ENCODE data around the gene OPTN.

DNA sequence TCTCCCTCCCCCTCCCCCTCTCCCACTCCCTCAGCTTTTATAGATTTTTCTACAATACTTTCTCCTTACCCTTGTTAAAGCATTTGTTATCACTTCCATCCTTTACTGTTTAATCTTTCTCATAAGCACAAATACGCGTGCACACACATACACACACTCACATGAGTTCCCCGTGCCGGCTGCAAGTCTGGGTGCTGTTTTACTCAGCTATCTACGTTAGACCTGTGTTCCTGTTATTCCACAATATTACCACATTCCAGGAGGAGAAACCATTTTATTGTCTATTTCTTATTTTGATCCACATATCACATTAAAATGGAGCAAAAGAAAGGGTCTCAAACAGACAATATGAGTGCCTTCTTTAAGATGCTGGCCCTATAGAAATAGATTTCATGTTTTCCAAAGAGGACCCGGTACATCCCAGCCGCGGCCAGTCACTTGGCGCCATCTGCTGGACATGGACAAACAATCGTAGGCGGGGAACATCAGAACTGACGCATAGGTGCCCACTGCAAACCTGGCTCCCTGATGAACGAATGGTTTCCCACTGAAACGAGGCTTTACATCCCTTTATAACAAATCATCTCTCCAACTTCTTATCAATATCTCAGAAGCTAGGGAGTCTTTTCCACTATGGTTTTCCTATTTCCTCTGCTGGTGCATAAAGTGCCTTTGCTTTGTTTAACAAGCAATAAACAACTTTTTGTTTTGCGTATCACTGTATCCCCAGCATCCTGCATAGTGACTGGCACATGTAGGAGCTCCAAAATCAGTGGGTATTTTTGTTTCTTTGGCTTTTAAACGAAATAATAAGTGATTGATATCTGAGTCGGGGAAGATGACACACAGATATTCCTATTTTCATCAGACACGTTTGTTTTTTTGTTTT lies 25.2 kb upstream of the OPTN start:
- TF ChIP-seq EP300 (IDR thresholded peaks at IDR 0.05) = no peak
- TF ChIP-seq, protein P1, sequence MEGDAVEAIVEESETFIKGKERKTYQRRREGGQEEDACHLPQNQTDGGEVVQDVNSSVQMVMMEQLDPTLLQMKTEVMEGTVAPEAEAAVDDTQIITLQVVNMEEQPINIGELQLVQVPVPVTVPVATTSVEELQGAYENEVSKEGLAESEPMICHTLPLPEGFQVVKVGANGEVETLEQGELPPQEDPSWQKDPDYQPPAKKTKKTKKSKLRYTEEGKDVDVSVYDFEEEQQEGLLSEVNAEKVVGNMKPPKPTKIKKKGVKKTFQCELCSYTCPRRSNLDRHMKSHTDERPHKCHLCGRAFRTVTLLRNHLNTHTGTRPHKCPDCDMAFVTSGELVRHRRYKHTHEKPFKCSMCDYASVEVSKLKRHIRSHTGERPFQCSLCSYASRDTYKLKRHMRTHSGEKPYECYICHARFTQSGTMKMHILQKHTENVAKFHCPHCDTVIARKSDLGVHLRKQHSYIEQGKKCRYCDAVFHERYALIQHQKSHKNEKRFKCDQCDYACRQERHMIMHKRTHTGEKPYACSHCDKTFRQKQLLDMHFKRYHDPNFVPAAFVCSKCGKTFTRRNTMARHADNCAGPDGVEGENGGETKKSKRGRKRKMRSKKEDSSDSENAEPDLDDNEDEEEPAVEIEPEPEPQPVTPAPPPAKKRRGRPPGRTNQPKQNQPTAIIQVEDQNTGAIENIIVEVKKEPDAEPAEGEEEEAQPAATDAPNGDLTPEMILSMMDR (IDR thresholded peaks at IDR 0.05) = peak; percentile 62 to 85 (median 79)
- no peak for TF ChIP-seq POLR2A (IDR thresholded peaks at IDR 0.05; ENCODE audit: low read depth)

All from esophagus muscularis mucosa (tissue), 4 donors.